HL-60 (cell line): ENCODE measurements around the gene CAMTA1.

Experiments
- CTCF ChIP-seq: IDR thresholded peaks from one replicate; pipeline ENCODE4 v1.5.1; 2011; ENCODE audit warnings: low read length, control low read depth, inconsistent platforms; ENCODE audit not compliant: insufficient read depth
- GABPA ChIP-seq: IDR thresholded peaks from 2 replicates; pipeline ENCODE4 v1.6.1; 2012; ENCODE audit warnings: low read depth
- POLR2AphosphoS5 ChIP-seq: IDR thresholded peaks from 2 replicates; pipeline ENCODE4 v1.6.1; 2012; ENCODE audit warnings: low read depth
- REST ChIP-seq: IDR thresholded peaks from 2 replicates; pipeline ENCODE4 v1.6.1; 2012; ENCODE audit warnings: low read depth; ENCODE audit not compliant: insufficient replicate concordance
- SPI1 ChIP-seq: IDR thresholded peaks from 2 replicates; pipeline ENCODE4 v1.6.1; 2012; ENCODE audit warnings: low read depth, mild to moderate bottlenecking, borderline replicate concordance

- TF ChIP-seq CTCF = no peak
- no peak for TF ChIP-seq GABPA
- TF ChIP-seq POLR2AphosphoS5 = no peak
- no peak for TF ChIP-seq REST
- no peak for TF ChIP-seq SPI1
Observed at GRCh38 chr1:7299994-7300393, 514.7 kb downstream of the CAMTA1 start.
